ENCODE results near the gene CXCL14.

- TF ChIP-seq POLR2A (IDR thresholded peaks at IDR 0.05; ENCODE audit: low read depth, low read length) (no peak), TAF1 (IDR thresholded peaks at IDR 0.05; ENCODE audit: borderline replicate concordance, low read depth, low read length) (no peak)
These were observed 56.8 kb downstream of the CXCL14 start for GRCh38 chr5:135521964-135522363.
